ENCODE results near the gene AAK1. TPM values are rescaled to one million over a fixed set of nuclear protein-coding genes. Genes with fewer than 3 reads are reported as not detected.

The AAK1 gene
- total RNA-seq, 1 experiment from 2014 or later: 30.6 TPM

DNA sequence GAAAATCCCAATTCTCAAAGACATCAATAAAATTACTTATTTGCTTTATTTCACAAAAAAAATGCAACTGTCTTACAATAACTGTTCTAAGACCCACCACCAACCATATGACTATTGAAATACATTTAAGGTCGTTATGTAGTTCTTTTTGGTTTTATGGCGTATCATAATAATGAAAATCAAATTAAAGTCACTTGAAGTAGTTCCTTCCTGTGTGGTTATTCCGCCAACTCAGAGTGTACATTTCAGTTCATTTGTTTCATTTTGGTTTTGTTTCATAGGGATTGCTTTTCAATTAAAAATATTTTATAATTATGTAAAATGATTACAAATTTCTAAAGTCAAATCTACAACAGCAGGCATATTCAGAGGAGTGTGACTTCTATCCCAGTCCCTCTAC, 45.9 kb upstream of the AAK1 start:
- no peak overlapping the region for H3T11ph ChIP-seq (ENCODE audit: low read length)
- Mint-ChIP-seq H3K4me3 (no peak overlapping the region), H3K36me3 (ENCODE audit: insufficient read depth in 1 of 3, low read depth in 3 of 3) (no peaks in the 10 kb centered on the region), H3K9me3 (no peaks in the 10 kb centered on the region), H3K27ac (no peak overlapping the region), H3K27me3 (ENCODE audit: low read depth) (peaks cover 2% of the 10 kb centered on the region; the same call in 1 of the 2 replicates), H3K4me1 (no peaks in the 10 kb centered on the region)
- no peak overlapping the region for H4K5ac ChIP-seq (ENCODE audit: insufficient read length, low read depth, low read length)
- no peak overlapping the region for H2BK15ac ChIP-seq (ENCODE audit: low read depth, low read length)
- H4K8ac ChIP-seq (replicated peaks; ENCODE audit: insufficient read length, low read depth, low read length): no peak overlapping the region
- H4K20me1 ChIP-seq (ENCODE audit: control insufficient read depth, insufficient read depth, insufficient read length): no peaks in the 10 kb centered on the region
- no peak overlapping the region for H4K91ac ChIP-seq (ENCODE audit: insufficient read length, low read depth, low read length)
- no peaks in the 10 kb centered on the region for H3K9me3 ChIP-seq (ENCODE audit: control insufficient read depth, low read depth, low read length)
- H2AK5ac ChIP-seq (ENCODE audit: insufficient read length, low read length): no peak overlapping the region
- H2BK5ac ChIP-seq (ENCODE audit: insufficient read length, low read length): no peak overlapping the region
- H3K4ac ChIP-seq (ENCODE audit: low read depth, low read length): no peak overlapping the region
- no peak overlapping the region for H3K18ac ChIP-seq (ENCODE audit: insufficient read length, low read depth, low read length)
- H3K27ac ChIP-seq (ENCODE audit: insufficient read length, low read depth, low read length): no peak overlapping the region
- H3K79me1 ChIP-seq (ENCODE audit: insufficient read depth, low read depth, low read length, poor library complexity, severe bottlenecking): no peaks in the 10 kb centered on the region
- H3K23ac ChIP-seq (ENCODE audit: insufficient read length, low read depth, low read length): no peak overlapping the region
- no peak for DNase-seq
- WGBS (ENCODE audit: extremely low coverage, insufficient read length, low lambda C conversion rate): no CpG with 5 or more reads among the region's 3 CpGs
- no peak overlapping the region for H2BK120ac ChIP-seq (ENCODE audit: low read depth, low read length, poor library complexity, severe bottlenecking)
- H3K27me3 ChIP-seq (ENCODE audit: insufficient read depth, low read length): no peaks in the 10 kb centered on the region
- no peak overlapping the region for H2BK20ac ChIP-seq (ENCODE audit: low read depth, low read length, poor library complexity, severe bottlenecking)
- H2AFZ ChIP-seq (ENCODE audit: low read length): no peak overlapping the region
- H2BK12ac ChIP-seq (ENCODE audit: insufficient read length, low read depth, low read length): no peak overlapping the region
- H3K56ac ChIP-seq (ENCODE audit: insufficient read length, low read depth, low read length): no peak overlapping the region
- no peak overlapping the region for H3K9ac ChIP-seq (ENCODE audit: extremely low read depth, insufficient read length, low read length)
- no peaks in the 10 kb centered on the region for H3K79me2 ChIP-seq (ENCODE audit: insufficient read depth, low read length)
- TF ChIP-seq, protein P1, sequence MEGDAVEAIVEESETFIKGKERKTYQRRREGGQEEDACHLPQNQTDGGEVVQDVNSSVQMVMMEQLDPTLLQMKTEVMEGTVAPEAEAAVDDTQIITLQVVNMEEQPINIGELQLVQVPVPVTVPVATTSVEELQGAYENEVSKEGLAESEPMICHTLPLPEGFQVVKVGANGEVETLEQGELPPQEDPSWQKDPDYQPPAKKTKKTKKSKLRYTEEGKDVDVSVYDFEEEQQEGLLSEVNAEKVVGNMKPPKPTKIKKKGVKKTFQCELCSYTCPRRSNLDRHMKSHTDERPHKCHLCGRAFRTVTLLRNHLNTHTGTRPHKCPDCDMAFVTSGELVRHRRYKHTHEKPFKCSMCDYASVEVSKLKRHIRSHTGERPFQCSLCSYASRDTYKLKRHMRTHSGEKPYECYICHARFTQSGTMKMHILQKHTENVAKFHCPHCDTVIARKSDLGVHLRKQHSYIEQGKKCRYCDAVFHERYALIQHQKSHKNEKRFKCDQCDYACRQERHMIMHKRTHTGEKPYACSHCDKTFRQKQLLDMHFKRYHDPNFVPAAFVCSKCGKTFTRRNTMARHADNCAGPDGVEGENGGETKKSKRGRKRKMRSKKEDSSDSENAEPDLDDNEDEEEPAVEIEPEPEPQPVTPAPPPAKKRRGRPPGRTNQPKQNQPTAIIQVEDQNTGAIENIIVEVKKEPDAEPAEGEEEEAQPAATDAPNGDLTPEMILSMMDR (conservative IDR thresholded peaks at IDR 0.05): no peak
- H3K14ac ChIP-seq (ENCODE audit: insufficient read depth, low read length): no peak overlapping the region
- H3K23me2 ChIP-seq (ENCODE audit: insufficient read length, low read depth, low read length, poor library complexity, severe bottlenecking): no peaks in the 10 kb centered on the region
- no peaks in the 10 kb centered on the region for H3K4me1 ChIP-seq (ENCODE audit: insufficient read depth, low read length)
- no peak overlapping the region for H3K4me2 ChIP-seq (ENCODE audit: insufficient read depth, insufficient read length, low read length)
